ENCODE data around the gene EGF. TPM values are rescaled to one million over a fixed set of nuclear protein-coding genes. Genes with fewer than 3 reads are reported as not detected.
"Not testable (repeated sequence)": the region's sequence is repeated elsewhere in the genome, so short reads cannot be mapped to it uniquely, and the experiment has no call there.

The EGF gene
- total RNA-seq, 4 donors from 2014 or later: 0.80 to 14.1 (median 5.2) TPM

- no peak for DNase-seq
- TF ChIP-seq POLR2A (IDR thresholded peaks at IDR 0.05): no peak
- TF ChIP-seq CTCF (IDR thresholded peaks at IDR 0.05): no peak
- H3K4me3 ChIP-seq: no peak overlapping the region
- H3K36me3 ChIP-seq: no peaks in the 10 kb centered on the region
- no peaks in the 10 kb centered on the region for H3K27me3 ChIP-seq
- H3K9me3 ChIP-seq: no peaks in the 10 kb centered on the region
- H3K27ac ChIP-seq: no peak overlapping the region
- H3K4me1 ChIP-seq: no peaks in the 10 kb centered on the region
Observed at GRCh38 chr4:109873791-109874514, 38.7 kb upstream of the EGF start.

- no peaks in the 10 kb centered on the region for H3K9me3 ChIP-seq
- DNase-seq: no peak
- H3K36me3 ChIP-seq: no peaks in the 10 kb centered on the region
- H3K4me1 ChIP-seq: no peaks in the 10 kb centered on the region
- TF ChIP-seq CTCF (IDR thresholded peaks at IDR 0.05) (no peak), POLR2A (IDR thresholded peaks at IDR 0.05) (no peak)
- no peak overlapping the region for H3K4me3 ChIP-seq
- no peaks in the 10 kb centered on the region for H3K27me3 ChIP-seq
- H3K27ac ChIP-seq: no peak overlapping the region
Observed at GRCh38 chr4:109875106-109875505, 37.6 kb upstream of the EGF start.

- not testable (repeated sequence) for H3K36me3 ChIP-seq, H3K9me3 ChIP-seq, H3K27me3 ChIP-seq, H3K4me1 ChIP-seq, H3K27ac ChIP-seq, H3K4me3 ChIP-seq, DNase-seq
Observed at GRCh38 chr4:109875553-109875952, 37.1 kb upstream of the EGF start.

GRCh38 chr4:109876634-109877265, 35.9 kb upstream of the EGF start:
- H3K27ac ChIP-seq: no peak overlapping the region
- no peak for TF ChIP-seq CTCF (IDR thresholded peaks at IDR 0.05)
- no peak for TF ChIP-seq POLR2A (IDR thresholded peaks at IDR 0.05)

DNA sequence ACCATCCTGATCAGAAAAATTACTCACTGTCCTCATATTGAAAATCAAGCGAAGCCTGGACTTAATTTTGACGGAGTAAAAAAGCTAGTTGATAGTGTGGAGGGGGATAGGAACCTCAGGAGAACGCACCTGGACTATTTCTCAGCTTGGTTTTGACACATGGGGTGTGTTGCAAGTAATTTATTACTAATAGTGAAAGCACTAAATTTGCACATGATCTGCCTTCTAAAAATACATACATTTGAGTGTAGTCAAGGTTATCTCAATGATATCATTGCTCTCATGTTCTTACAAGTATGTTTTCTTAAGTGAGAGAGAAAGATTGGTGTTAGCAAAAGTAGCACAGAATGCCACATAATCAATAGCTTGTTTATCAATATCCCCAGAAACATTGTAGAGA, 35.3 kb upstream of the EGF start:
- H3K27ac ChIP-seq: no peak overlapping the region
- no peaks in the 10 kb centered on the region for H3K4me1 ChIP-seq

More at GRCh38 chr4:109876634-109877265, 35.9 kb upstream of the EGF start:
- no peak for DNase-seq
- Histone ChIP-seq H3K4me3 (no peak overlapping the region), H3K9me3 (no peaks in the 10 kb centered on the region), H3K4me1 (no peaks in the 10 kb centered on the region), H3K36me3 (no peaks in the 10 kb centered on the region), H3K27me3 (no peaks in the 10 kb centered on the region)

More for the DNA sequence above, 35.3 kb upstream of the EGF start:
- Histone ChIP-seq H3K4me3 (no peak overlapping the region), H3K9me3 (no peaks in the 10 kb centered on the region), H3K36me3 (no peaks in the 10 kb centered on the region), H3K27me3 (no peaks in the 10 kb centered on the region)
- TF ChIP-seq POLR2A (IDR thresholded peaks at IDR 0.05) (no peak), CTCF (IDR thresholded peaks at IDR 0.05) (no peak)
- no peak for DNase-seq
